Raji (cell line): ENCODE results near the gene KIRREL3.

Source experiments
- POLR2A ChIP-seq: IDR thresholded peaks from 2 replicates; pipeline ENCODE4 v1.6.1; 2011; ENCODE audit warnings: low read depth, low read length, control low read depth; ENCODE audit not compliant: insufficient read depth

KIRREL3 gene

DNA sequence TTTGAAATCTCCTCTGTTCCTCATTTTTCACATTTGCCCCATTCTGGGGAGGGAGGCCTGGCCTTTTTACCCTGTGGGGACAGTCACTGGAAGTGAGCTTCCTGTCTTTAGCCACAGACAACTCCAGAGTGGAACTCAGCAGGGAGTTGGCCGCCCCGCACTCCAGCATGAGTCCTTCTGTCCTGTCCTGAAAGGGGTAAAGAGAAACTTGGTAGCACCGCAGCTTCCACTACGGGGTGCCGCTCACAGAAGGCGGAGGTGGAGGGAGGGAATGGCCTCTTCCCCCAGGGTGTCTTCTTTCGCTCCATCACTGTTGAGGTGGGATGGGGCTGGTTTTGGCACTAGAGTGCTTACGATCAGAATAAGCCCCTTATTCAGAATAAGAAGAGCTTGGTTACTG, 512.9 kb downstream of the KIRREL3 start:
- TF ChIP-seq POLR2A = no peak

- no peak for TF ChIP-seq POLR2A
Measured at GRCh38 chr11:126485986-126486635, 514.5 kb downstream of the KIRREL3 start.

DNA sequence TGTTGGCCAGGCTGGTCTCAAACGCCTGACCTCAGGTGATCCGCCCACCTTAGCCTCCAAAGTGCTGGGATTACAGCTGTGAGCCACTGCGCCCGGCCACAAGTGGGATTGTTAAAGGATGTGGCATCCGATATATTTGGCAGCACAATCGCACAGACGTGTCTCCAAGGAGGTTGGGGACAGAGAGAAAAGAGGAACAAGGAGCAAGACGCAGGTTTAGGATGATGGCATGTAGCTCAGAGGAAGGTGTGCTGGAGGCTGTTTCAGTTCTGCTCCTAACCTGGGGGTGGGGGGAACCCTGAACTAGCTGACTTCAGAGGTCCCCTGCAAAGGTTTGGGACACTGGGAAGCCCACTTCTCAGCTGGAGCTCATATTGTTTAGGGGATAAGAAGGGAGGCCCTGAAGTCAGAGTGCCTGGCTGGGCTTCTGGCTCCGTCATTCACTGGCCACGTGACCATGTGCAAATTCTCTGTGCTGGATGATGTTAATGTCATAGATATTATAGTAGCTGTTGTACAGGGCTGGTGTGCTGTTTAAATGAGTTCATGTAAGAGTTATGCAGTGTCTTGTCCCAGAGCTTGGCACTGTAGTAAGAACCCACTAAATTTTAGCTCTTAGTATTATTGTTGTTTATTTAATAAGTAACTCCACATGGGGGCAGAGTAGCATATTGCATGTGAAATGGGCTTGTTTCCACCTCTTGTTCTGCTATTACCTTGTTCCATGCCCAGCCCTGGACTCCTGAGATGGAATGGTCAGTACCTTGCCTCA, 515.4 kb downstream of the KIRREL3 start:
- no peak for TF ChIP-seq POLR2A

- TF ChIP-seq POLR2A = no peak
Measured at GRCh38 chr11:126484266-126484665, 516.3 kb downstream of the KIRREL3 start.

- no peak for TF ChIP-seq POLR2A
Measured at GRCh38 chr11:126483621-126484195, 516.9 kb downstream of the KIRREL3 start.

- no peak for TF ChIP-seq POLR2A
Measured at GRCh38 chr11:126482586-126483108, 517.9 kb downstream of the KIRREL3 start.

DNA sequence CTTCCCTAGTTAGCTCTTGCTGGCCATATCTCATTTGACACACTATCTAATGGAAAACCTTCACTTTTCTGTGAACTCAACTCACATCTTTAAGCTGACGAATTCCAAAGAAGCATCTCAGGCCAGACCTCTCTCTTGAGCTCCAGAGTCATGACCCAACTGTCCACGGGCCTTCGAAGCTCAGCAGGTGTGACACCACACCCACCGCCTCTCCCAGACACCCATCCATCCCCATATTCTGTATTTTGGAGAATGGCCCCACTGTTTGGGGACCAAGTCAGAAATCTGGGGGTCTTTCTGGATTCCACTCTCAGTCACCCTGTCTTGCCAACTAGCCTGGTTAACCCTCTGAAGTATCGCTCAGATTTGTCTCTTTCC, 519.3 kb downstream of the KIRREL3 start:
- TF ChIP-seq POLR2A = no peak

DNA sequence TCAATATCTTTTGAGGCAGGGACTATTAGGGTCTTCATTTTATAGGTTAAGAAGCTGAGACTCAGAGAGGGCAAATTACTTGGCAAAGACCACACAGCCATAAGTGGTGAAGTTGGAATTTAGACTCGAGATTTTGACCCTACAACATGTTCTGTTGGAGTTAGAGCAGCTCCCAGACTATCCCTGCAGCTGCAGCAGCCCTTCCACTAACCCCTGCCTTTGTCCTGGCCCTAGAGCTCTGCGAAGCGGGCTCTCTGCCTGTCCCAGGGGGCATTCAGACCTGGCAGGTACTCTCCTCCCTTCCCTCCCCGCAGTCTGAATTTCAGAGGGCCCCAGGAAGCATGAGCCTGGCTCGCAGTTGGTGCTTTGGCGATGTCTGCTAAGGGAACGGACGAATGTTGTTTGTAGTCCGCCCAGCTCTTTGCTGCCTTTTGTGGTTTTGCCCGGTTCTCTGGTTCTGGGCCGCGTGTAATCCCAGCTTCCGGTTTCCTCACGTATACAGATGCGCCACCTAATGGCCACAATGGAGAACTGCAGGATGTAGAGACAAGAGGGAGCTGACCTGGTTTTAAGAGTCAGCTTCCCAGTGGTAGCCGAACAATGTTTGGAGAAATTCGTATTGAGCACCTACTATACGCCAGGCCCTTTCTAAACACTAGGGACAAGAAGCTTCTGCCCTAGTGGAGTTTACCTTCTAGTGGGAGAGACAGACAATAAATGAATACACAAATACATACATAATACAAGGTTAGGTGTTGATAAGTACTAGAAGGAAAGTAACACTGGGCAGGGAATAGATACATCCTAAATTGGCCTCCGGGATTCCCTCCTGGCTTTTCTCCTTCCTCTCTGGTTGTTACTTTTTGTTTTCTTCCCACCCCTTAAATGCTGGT, 519.9 kb downstream of the KIRREL3 start:
- peak; percentile 33; the same call in 1 of the 2 replicates for TF ChIP-seq POLR2A

GRCh38 chr11:126480015-126480409, 520.6 kb downstream of the KIRREL3 start:
- TF ChIP-seq POLR2A = no peak

- no peak for TF ChIP-seq POLR2A
Measured at GRCh38 chr11:126479178-126479930, 521.2 kb downstream of the KIRREL3 start.

- TF ChIP-seq POLR2A = no peak
Measured at GRCh38 chr11:126478466-126478865, 522.1 kb downstream of the KIRREL3 start.

GRCh38 chr11:126477535-126478305, 522.9 kb downstream of the KIRREL3 start:
- no peak for TF ChIP-seq POLR2A

DNA sequence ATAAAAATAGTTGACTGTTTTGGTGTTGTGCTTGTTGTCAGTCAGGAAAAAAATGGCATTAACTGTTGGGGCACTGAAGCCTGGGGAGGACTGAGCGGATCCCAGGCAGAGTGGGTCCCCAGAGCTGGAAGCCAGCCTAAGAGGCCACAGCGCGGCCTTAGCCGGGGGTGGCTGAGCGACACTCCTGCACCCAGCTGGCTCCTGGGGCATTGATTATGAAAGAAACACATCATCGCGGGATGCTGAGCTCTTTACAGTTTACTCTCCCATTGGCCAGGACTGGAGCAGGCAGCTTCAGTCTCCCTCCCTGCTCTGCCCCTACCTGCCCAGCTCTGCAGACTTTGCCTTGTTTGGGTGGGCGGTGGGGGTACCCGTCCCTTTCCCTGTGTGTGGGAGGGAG, 523.6 kb downstream of the KIRREL3 start:
- no peak for TF ChIP-seq POLR2A
